Suprapubic skin (tissue), 3 donors: Measurements from ENCODE around the gene ALDH7A1.

Source experiments
- EP300 ChIP-seq: sonication (generic); formaldehyde crosslinking; IDR thresholded peaks from one replicate; pipeline ENCODE4 v1.6.1; 2017; ENCODE audit warnings: antibody characterized with exemption
- TF ChIP-seq, protein P1 (sequence below), 2 donors: fragments of 200-600 bp in 1 of 2; fragments of 450-650 bp in 1 of 2; sonication (generic) in 1 of 2; IDR thresholded peaks; one replicate each; pipeline ENCODE4 v1.5.1; 2016 to 2019; ENCODE audit warnings: antibody characterized with exemption in 2 of 2, mild to moderate bottlenecking in 1 of 2, moderate library complexity in 1 of 2

DNA sequence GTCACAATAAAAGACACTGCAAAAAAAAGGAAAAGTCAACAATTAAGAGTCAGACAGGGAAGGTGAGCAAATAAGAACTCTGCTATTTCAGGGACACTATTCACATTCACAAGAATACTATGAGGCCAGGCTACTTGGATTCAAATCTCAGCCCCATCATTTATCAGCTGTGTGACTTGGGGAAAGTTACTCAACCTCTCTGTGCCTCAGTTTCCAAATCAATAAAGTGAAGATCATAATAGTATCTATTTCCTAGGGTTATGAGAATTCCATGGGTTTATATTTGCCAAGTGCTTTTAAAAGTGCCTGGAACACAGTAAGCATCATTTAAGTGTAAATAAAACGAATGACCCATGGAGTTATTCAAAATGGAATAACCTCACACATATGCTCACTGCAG lies 56.4 kb downstream of the ALDH7A1 start:
- TF ChIP-seq, protein P1, sequence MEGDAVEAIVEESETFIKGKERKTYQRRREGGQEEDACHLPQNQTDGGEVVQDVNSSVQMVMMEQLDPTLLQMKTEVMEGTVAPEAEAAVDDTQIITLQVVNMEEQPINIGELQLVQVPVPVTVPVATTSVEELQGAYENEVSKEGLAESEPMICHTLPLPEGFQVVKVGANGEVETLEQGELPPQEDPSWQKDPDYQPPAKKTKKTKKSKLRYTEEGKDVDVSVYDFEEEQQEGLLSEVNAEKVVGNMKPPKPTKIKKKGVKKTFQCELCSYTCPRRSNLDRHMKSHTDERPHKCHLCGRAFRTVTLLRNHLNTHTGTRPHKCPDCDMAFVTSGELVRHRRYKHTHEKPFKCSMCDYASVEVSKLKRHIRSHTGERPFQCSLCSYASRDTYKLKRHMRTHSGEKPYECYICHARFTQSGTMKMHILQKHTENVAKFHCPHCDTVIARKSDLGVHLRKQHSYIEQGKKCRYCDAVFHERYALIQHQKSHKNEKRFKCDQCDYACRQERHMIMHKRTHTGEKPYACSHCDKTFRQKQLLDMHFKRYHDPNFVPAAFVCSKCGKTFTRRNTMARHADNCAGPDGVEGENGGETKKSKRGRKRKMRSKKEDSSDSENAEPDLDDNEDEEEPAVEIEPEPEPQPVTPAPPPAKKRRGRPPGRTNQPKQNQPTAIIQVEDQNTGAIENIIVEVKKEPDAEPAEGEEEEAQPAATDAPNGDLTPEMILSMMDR (IDR thresholded peaks at IDR 0.05), result no peak
- no peak for TF ChIP-seq EP300
